Left lung (tissue), 10 donors: ENCODE data around the gene MRC2. TPM values are rescaled to one million over a fixed set of nuclear protein-coding genes. Genes with fewer than 3 reads are reported as not detected.
A peak's percentile ranks its signal among the peaks of the same experiment; 100 is the strongest.

Source experiments
- ATAC-seq: fragments of 200-7000 bp; cut with Tn5 transposase; one replicate; pipeline ENCODE4 v1.9.1; 2020; ENCODE audit warnings: moderate library complexity
- DNase-seq, 4 donors: peaks; one replicate each; pipeline ENCODE4 v3.0.0-alpha.2; 2013 to 2020
- H3K27ac ChIP-seq, 2 donors: fragments of 200-600 bp; sonication (generic) in 1 of 2; one replicate each; pipeline versions ENCODE4 v1.5.0 to v1.8.0; 2020 to 2021
- H3K27me3 ChIP-seq, 2 donors: fragments of 200-600 bp; sonication (generic) in 1 of 2; one replicate each; pipeline versions ENCODE4 v1.5.0 to v1.8.0; 2020 to 2021
- H3K36me3 ChIP-seq, 2 donors: fragments of 200-600 bp; sonication (generic) in 1 of 2; one replicate each; pipeline versions ENCODE4 v1.5.0 to v1.8.0; 2020 to 2021
- H3K4me1 ChIP-seq, 2 donors: fragments of 200-600 bp; one replicate each; pipeline ENCODE4 v1.8.0; 2021
- H3K4me3 ChIP-seq, 2 donors: fragments of 200-600 bp; sonication (generic) in 1 of 2; one replicate each; pipeline versions ENCODE4 v1.5.0 to v1.8.0; 2020 to 2021; ENCODE audit warnings: mild to moderate bottlenecking in 1 of 2
- H3K9me3 ChIP-seq, 2 donors: fragments of 200-600 bp; sonication (generic) in 1 of 2; one replicate each; pipeline versions ENCODE4 v1.5.0 to v1.8.0; 2020 to 2021
- CTCF ChIP-seq, 2 donors: fragments of 200-600 bp; sonication (generic) in 1 of 2; IDR thresholded peaks; one replicate each; pipeline versions ENCODE4 v1.5.0 to v1.8.0; 2021; ENCODE audit warnings: antibody characterized with exemption in 2 of 2
- intact Hi-C, 2 donors: fragments of 100-400 bp; cut with DNase I; formaldehyde crosslinking; loops; one replicate each; pipeline versions ENCODE4 v1.11.2 to v1.14.2; 2022
- polyA plus RNA-seq, 6 donors: library from polyadenylated mRNA; unstranded; fragments of 120-200 nt; gene quantifications; one replicate each; pipeline ENCODE4 v1.2.1, GENCODE V29; 2013; ENCODE audit not compliant: insufficient read length in 6 of 6
- total RNA-seq, 2 donors: library from RNA; stranded (reverse); fragmentation: NEBNext Ultra II Directional; extraction: Animal tissue kit (Norgen Biotek cat#: 25700); gene quantifications; one replicate each; pipeline ENCODE4 v1.2.1, GENCODE V29; 2021
- donor health status: DM: no; HTN: yes; CAD: no.
- donor health status: DM: no; HTN: no; CAD: no.

The MRC2 gene
- total and polyA plus RNA-seq, 8 donors, result 84.5 to 151 (median 101) TPM

DNA sequence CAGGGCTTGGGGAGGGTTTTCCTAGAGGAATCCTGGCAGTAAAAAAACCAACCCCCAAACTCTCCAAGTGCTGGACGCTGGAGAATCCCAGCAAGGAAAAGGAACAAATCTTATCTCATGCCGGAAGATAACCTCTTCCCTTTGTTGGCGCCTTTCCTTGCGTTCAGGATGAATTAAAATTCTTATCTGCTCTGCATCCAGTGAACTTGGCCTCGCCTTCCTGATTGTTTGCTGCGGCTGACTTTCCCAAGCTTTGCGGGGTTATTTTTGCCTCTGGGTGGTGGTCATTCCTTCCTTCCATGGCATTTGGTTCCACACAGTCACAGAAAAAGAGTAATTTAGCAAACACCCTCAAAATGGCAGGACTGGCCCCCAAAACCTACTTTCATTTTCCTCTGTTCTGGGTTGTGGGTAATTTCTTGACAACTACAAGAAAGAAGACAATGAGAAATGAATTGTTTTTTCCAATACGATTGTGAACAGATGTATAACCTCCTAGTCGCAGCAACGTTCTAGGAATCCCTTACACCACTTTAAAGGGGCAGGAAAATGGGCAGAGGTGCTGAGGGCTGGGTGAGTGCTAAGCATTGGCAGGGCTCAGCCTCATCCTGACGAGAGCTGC is 77.8 kb downstream of the MRC2 start:
- Histone ChIP-seq H3K9me3 (peaks cover 0 to 7% of the 10 kb centered on the region in 2 donors), H3K36me3 (no peaks in the 10 kb centered on the region), H3K4me1 (peaks cover 18 to 21% of the 10 kb centered on the region in 2 donors), H3K27me3 (peaks cover 0 to 17% of the 10 kb centered on the region in 2 donors), H3K27ac (peak overlapping the region in 1 of 2 donors; percentile 7), H3K4me3 (peak overlapping the region; percentile 17 to 62)
- ATAC-seq (no peak), DNase-seq (peak in 3 of 4 donors; percentile 11 to 24 (median 24))
- no peak for TF ChIP-seq CTCF (IDR thresholded peaks at IDR 0.05)
- intact Hi-C loops, result no loop called here

GRCh38 chr17:62705778-62706597 is 78.5 kb downstream of the MRC2 start:
- Histone ChIP-seq H3K4me3 (no peak overlapping the region), H3K27ac (no peak overlapping the region), H3K4me1 (peaks cover 18 to 21% of the 10 kb centered on the region in 2 donors), H3K9me3 (peaks cover 0 to 7% of the 10 kb centered on the region in 2 donors), H3K36me3 (no peaks in the 10 kb centered on the region), H3K27me3 (peaks cover 0 to 17% of the 10 kb centered on the region in 2 donors)
- DNase-seq (peak in 3 of 4 donors; percentile 13 to 36 (median 24)), ATAC-seq (no peak)
- intact Hi-C loops, result no loop called here
- no peak for TF ChIP-seq CTCF (IDR thresholded peaks at IDR 0.05)

GRCh38 chr17:62706598-62707424 is 79.3 kb downstream of the MRC2 start:
- Histone ChIP-seq H3K9me3 (peaks cover 0 to 7% of the 10 kb centered on the region in 2 donors), H3K36me3 (no peaks in the 10 kb centered on the region), H3K27ac (no peak overlapping the region), H3K4me1 (peaks cover 18 to 21% of the 10 kb centered on the region in 2 donors), H3K4me3 (no peak overlapping the region), H3K27me3 (peaks cover 0 to 17% of the 10 kb centered on the region in 2 donors)
- TF ChIP-seq CTCF (IDR thresholded peaks at IDR 0.05), result no peak
- ATAC-seq, result no peak
- peak in 1 of 4 donors; percentile 27 for DNase-seq
- intact Hi-C loops, result no loop called here

DNA sequence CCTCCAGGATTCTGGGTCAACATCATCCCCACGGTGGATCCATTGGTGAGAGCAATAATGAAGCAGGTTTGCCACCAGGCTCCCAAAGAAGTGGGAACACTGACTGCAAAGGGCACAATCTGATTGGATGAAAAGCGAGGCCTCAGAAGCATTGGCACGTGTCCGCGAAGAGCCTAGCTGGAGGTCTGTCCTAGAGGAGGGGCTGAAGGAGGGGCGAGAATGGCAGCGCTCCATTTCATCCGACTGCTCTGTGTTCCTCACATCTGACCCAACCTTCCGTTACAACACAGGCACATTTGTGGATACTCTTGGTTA is 79.9 kb downstream of the MRC2 start:
- Histone ChIP-seq H3K36me3 (no peaks in the 10 kb centered on the region), H3K9me3 (peaks cover 0 to 7% of the 10 kb centered on the region in 2 donors), H3K4me1 (peaks cover 18 to 21% of the 10 kb centered on the region in 2 donors), H3K27ac (no peak overlapping the region), H3K4me3 (no peak overlapping the region), H3K27me3 (peaks cover 0 to 17% of the 10 kb centered on the region in 2 donors)
- TF ChIP-seq CTCF (IDR thresholded peaks at IDR 0.05), result no peak
- DNase-seq (peak in 1 of 4 donors; percentile 20), ATAC-seq (no peak)
- intact Hi-C loops, result no loop called here
